Thyroid gland (tissue), 4 donors: Measurements from ENCODE around the gene SPON1. TPM values are rescaled to one million over a fixed set of nuclear protein-coding genes. Genes with fewer than 3 reads are reported as not detected.

Experiments
- DNase-seq, 2 donors: peaks; one replicate each; pipeline ENCODE4 v3.0.0-alpha.2; 2019
- H3K27ac ChIP-seq, 3 donors: fragments of 200-600 bp; sonication (generic); 1 replicate in 2 of 3; 2 replicates in 1 of 3; pipeline ENCODE4 v1.5.1; 2016 to 2019; ENCODE audit warnings: mild to moderate bottlenecking in 1 of 3, moderate library complexity in 1 of 3
- H3K27me3 ChIP-seq: fragments of 200-600 bp; sonication (generic); one replicate; pipeline ENCODE4 v1.5.1; 2019
- H3K36me3 ChIP-seq, 2 donors: fragments of 200-600 bp; sonication (generic); one replicate each; pipeline ENCODE4 v1.5.1; 2016 to 2019
- H3K4me1 ChIP-seq, 2 donors: fragments of 200-600 bp; sonication (generic); one replicate each; pipeline ENCODE4 v1.5.1; 2017 to 2019
- H3K4me3 ChIP-seq, 3 donors: fragments of 200-600 bp; sonication (generic); replicated peaks in 1 of 3; 1 replicate in 2 of 3; 2 replicates in 1 of 3; pipeline ENCODE4 v1.5.1; 2016; ENCODE audit warnings: mild to moderate bottlenecking in 1 of 3
- H3K9me3 ChIP-seq: fragments of 200-600 bp; sonication (generic); one replicate; pipeline ENCODE4 v1.5.1; 2017
- CTCF ChIP-seq, 6 experiments: fragments of 200-600 bp in 3 of 6; fragments of 450-650 bp in 3 of 6; sonication (generic) in 3 of 6; IDR thresholded peaks; one replicate each; pipeline ENCODE4 v1.5.1; 2016 to 2019; ENCODE audit warnings: antibody characterized with exemption in 6 of 6, mild to moderate bottlenecking in 2 of 6, inconsistent platforms in 1 of 6, moderate library complexity in 1 of 6
- POLR2A ChIP-seq, 2 donors: fragments of 450-650 bp; IDR thresholded peaks; one replicate each; pipeline ENCODE4 v1.6.1; 2017; ENCODE audit warnings: antibody characterized with exemption in 2 of 2, mild to moderate bottlenecking in 2 of 2, moderate library complexity in 1 of 2
- WGBS, 2 donors: methylation state at CpG; one replicate each; pipeline ENCODE4 v1.1.5; 2017; 5-methylcytosine and 5-hydroxymethylcytosine counted together
- intact Hi-C: fragments of 100-400 bp; cut with DNase I; formaldehyde crosslinking; loops from one replicate; pipeline ENCODE4 v1.15.1; 2023
- total RNA-seq, 4 donors: library from RNA; depleted of rRNA; stranded (reverse); fragments of >200 nt; gene quantifications; one replicate each; pipeline ENCODE4 v1.2.3, GENCODE V29; 2016

Gene SPON1
- total RNA-seq, 4 donors from 2014 or later, result 7.3 to 14.9 (median 10.9) TPM

GRCh38 chr11:14202251-14203196 is 240.0 kb downstream of the SPON1 start:
- no peak for DNase-seq
- no peaks in the 10 kb centered on the region for H3K36me3 ChIP-seq
- intact Hi-C loops, result no loop called here
- no peaks in the 10 kb centered on the region for H3K27me3 ChIP-seq
- 73 to 78% methylated on average over 15 of the region's 15 CpGs for WGBS, 2 donors
- no peaks in the 10 kb centered on the region for H3K4me1 ChIP-seq
- no peaks in the 10 kb centered on the region for H3K9me3 ChIP-seq
- H3K27ac ChIP-seq, result no peak overlapping the region
- TF ChIP-seq POLR2A (IDR thresholded peaks at IDR 0.05) (no peak), CTCF (IDR thresholded peaks at IDR 0.05) (no peak)
- no peak overlapping the region for H3K4me3 ChIP-seq

GRCh38 chr11:14203321-14203720 is 240.8 kb downstream of the SPON1 start:
- WGBS, 2 donors, result 81 to 84% methylated on average over 4 of the region's 4 CpGs
- intact Hi-C loops, result no loop called here
- Histone ChIP-seq H3K36me3 (no peaks in the 10 kb centered on the region), H3K27ac (no peak overlapping the region), H3K9me3 (no peaks in the 10 kb centered on the region), H3K4me3 (no peak overlapping the region), H3K4me1 (no peaks in the 10 kb centered on the region), H3K27me3 (no peaks in the 10 kb centered on the region)
- TF ChIP-seq POLR2A (IDR thresholded peaks at IDR 0.05) (no peak), CTCF (IDR thresholded peaks at IDR 0.05) (no peak)
- DNase-seq, result no peak

- TF ChIP-seq POLR2A (IDR thresholded peaks at IDR 0.05) (no peak), CTCF (IDR thresholded peaks at IDR 0.05) (no peak)
- no peaks in the 10 kb centered on the region for H3K27me3 ChIP-seq
- no peak overlapping the region for H3K27ac ChIP-seq
- no peaks in the 10 kb centered on the region for H3K9me3 ChIP-seq
- no peak overlapping the region for H3K4me3 ChIP-seq
- H3K36me3 ChIP-seq, result no peaks in the 10 kb centered on the region
- no peak for DNase-seq
- intact Hi-C loops, result no loop called here
- no peaks in the 10 kb centered on the region for H3K4me1 ChIP-seq
Observed at GRCh38 chr11:14212986-14213385, 250.5 kb downstream of the SPON1 start.

- H3K4me3 ChIP-seq, result no peak overlapping the region
- H3K9me3 ChIP-seq, result no peaks in the 10 kb centered on the region
- 94% methylated on average over 3 of the region's 3 CpGs for WGBS, 2 donors
- H3K27me3 ChIP-seq, result no peaks in the 10 kb centered on the region
- no peak for DNase-seq
- H3K27ac ChIP-seq, result no peak overlapping the region
- H3K36me3 ChIP-seq, result no peaks in the 10 kb centered on the region
- intact Hi-C loops, result no loop called here
- H3K4me1 ChIP-seq, result no peaks in the 10 kb centered on the region
- TF ChIP-seq POLR2A (IDR thresholded peaks at IDR 0.05), result no peak
- TF ChIP-seq CTCF (IDR thresholded peaks at IDR 0.05), result no peak
Observed at GRCh38 chr11:14218728-14219127, 256.2 kb downstream of the SPON1 start.

- no peak for DNase-seq
- 65 to 66% methylated on average over 5 of the region's 5 CpGs for WGBS, 2 donors
- intact Hi-C loops, result no loop called here
- Histone ChIP-seq H3K4me3 (no peak overlapping the region), H3K4me1 (no peaks in the 10 kb centered on the region), H3K27me3 (no peaks in the 10 kb centered on the region), H3K27ac (no peak overlapping the region), H3K36me3 (no peaks in the 10 kb centered on the region), H3K9me3 (no peaks in the 10 kb centered on the region)
- TF ChIP-seq POLR2A (IDR thresholded peaks at IDR 0.05) (no peak), CTCF (IDR thresholded peaks at IDR 0.05) (no peak)
Observed at GRCh38 chr11:14223636-14224288, 261.2 kb downstream of the SPON1 start.
